GM23248 (cell line): Measurements from ENCODE around the gene ADAT3.

Experiments used
- EZH2 ChIP-seq: fragments of 200-600 bp; sonication (generic); IDR thresholded peaks from 2 replicates; pipeline ENCODE4 v1.6.1; 2018; ENCODE audit warnings: antibody characterized with exemption, mild to moderate bottlenecking; ENCODE audit not compliant: insufficient read depth, poor library complexity, severe bottlenecking
- EZH2phosphoT487 ChIP-seq: fragments of 200-600 bp; sonication (generic); IDR thresholded peaks from 2 replicates; pipeline ENCODE4 v1.6.1; 2018; ENCODE audit warnings: antibody characterized with exemption, moderate library complexity, mild to moderate bottlenecking, low read depth; ENCODE audit not compliant: insufficient read depth

- no peak for TF ChIP-seq EZH2
- no peak for TF ChIP-seq EZH2phosphoT487
Measured at GRCh38 chr19:1952635-1953034, 47.4 kb downstream of the ADAT3 start.
